Peyer's patch (tissue), 4 donors: Measurements from ENCODE around the gene CYP11A1.
"Not testable (repeated sequence)": the region's sequence is repeated elsewhere in the genome, so short reads cannot be mapped to it uniquely, and the experiment has no call there.

Source experiments
- CTCF ChIP-seq, 6 experiments: fragments of 450-650 bp in 4 of 6; fragments of 200-600 bp in 2 of 6; sonication (generic) in 1 of 6; IDR thresholded peaks; one replicate each; pipeline ENCODE4 v1.5.1; 2017 to 2019; ENCODE audit warnings: antibody characterized with exemption in 6 of 6, mild to moderate bottlenecking in 3 of 6, moderate library complexity in 1 of 6
- POLR2A ChIP-seq, 2 donors: fragments of 450-650 bp; IDR thresholded peaks; one replicate each; pipeline ENCODE4 v1.5.1; 2017; ENCODE audit warnings: antibody characterized with exemption in 2 of 2, mild to moderate bottlenecking in 2 of 2, moderate library complexity in 2 of 2

- TF ChIP-seq CTCF, POLR2A (IDR thresholded peaks at IDR 0.05): not testable (repeated sequence)
Measured at GRCh38 chr15:74360855-74361254, 6.6 kb downstream of the CYP11A1 start.
